Hepatocyte (in vitro differentiated cells): Measurements from ENCODE around the gene TMEM182. TPM values are rescaled to one million over a fixed set of nuclear protein-coding genes. Genes with fewer than 3 reads are reported as not detected.
A peak's percentile ranks its signal among the peaks of the same experiment; 100 is the strongest.

ENCODE experiments used
- DNase-seq: peaks from one replicate; pipeline ENCODE4 v3.0.0-alpha.2; 2016; ENCODE audit warnings: low spot score
- H2AFZ ChIP-seq: fragments of 200-600 bp; sonication (generic); 2 replicates; pipeline ENCODE4 v1.6.0; 2016; ENCODE audit warnings: antibody characterized with exemption, mild to moderate bottlenecking
- H3K27ac ChIP-seq: fragments of 200-600 bp; sonication (generic); 2 replicates; pipeline ENCODE4 v1.5.1; 2016; ENCODE audit warnings: mild to moderate bottlenecking
- H3K27me3 ChIP-seq: fragments of 200-600 bp; sonication (generic); 2 replicates; pipeline ENCODE4 v1.6.1; 2016
- H3K36me3 ChIP-seq: fragments of 200-600 bp; sonication (generic); replicated peaks from 2 replicates; pipeline ENCODE4 v1.5.1; 2016; ENCODE audit warnings: low read depth; ENCODE audit not compliant: insufficient read depth
- H3K4me1 ChIP-seq: fragments of 200-600 bp; sonication (generic); 2 replicates; pipeline ENCODE4 v1.5.1; 2016; ENCODE audit warnings: mild to moderate bottlenecking, moderate library complexity; ENCODE audit not compliant: insufficient read depth
- H3K4me2 ChIP-seq: fragments of 200-600 bp; sonication (generic); 2 replicates; pipeline ENCODE4 v1.6.0; 2016
- H3K4me3 ChIP-seq: fragments of 200-600 bp; sonication (generic); 2 replicates; pipeline ENCODE4 v1.5.1; 2016; ENCODE audit warnings: mild to moderate bottlenecking
- H3K79me2 ChIP-seq: fragments of 200-600 bp; sonication (generic); 2 replicates; pipeline ENCODE4 v1.6.0; 2017; ENCODE audit warnings: mild to moderate bottlenecking
- H3K9me2 ChIP-seq: fragments of 200-600 bp; sonication (generic); replicated peaks from 2 replicates; pipeline ENCODE4 v1.6.0; 2017; ENCODE audit warnings: mild to moderate bottlenecking; ENCODE audit not compliant: insufficient read depth
- H3K9me3 ChIP-seq: fragments of 200-600 bp; sonication (generic); 2 replicates; pipeline ENCODE4 v1.5.1; 2016; ENCODE audit warnings: low read depth, mild to moderate bottlenecking
- H4K20me1 ChIP-seq: fragments of 200-600 bp; sonication (generic); 2 replicates; pipeline ENCODE4 v1.6.0; 2016; ENCODE audit warnings: mild to moderate bottlenecking; ENCODE audit not compliant: insufficient read depth, poor library complexity, severe bottlenecking
- CTCF ChIP-seq: fragments of 200-600 bp; sonication (generic); IDR thresholded peaks from 2 replicates; pipeline ENCODE4 v1.5.1; 2016; ENCODE audit warnings: antibody characterized with exemption, mild to moderate bottlenecking; ENCODE audit not compliant: poor library complexity
- EZH2 ChIP-seq: fragments of 200-600 bp; sonication (generic); IDR thresholded peaks from 2 replicates; pipeline ENCODE4 v1.6.1; 2016; ENCODE audit warnings: antibody characterized with exemption, mild to moderate bottlenecking, borderline replicate concordance
- EZH2phosphoT487 ChIP-seq: fragments of 200-600 bp; sonication (generic); IDR thresholded peaks from one replicate; pipeline ENCODE4 v1.6.1; 2018; ENCODE audit warnings: antibody characterized with exemption, mild to moderate bottlenecking, low read depth, moderate library complexity; ENCODE audit not compliant: unreplicated experiment, severe bottlenecking
- WGBS: methylation state at CpG from one replicate; pipeline ENCODE4 v1.1.6; 2016; ENCODE audit warnings: low lambda C conversion rate; ENCODE audit errors: missing lambda C conversion rate; 5-methylcytosine and 5-hydroxymethylcytosine counted together
- polyA plus RNA-seq: library from polyadenylated mRNA; unstranded; fragments of >200 nt; fragmentation: Nextera tagmentation; extraction: Ambion mirVana; gene quantifications from 2 replicates; pipeline ENCODE4 v1.2.1, GENCODE V29; 2016
- total RNA-seq: library from RNA; depleted of rRNA; stranded (reverse); fragments of >200 nt; gene quantifications from 2 replicates; pipeline ENCODE4 v1.2.3, GENCODE V29; 2014

TMEM182 gene
- total and polyA plus RNA-seq, 2 experiments from 2014 or later, result 3.3 to 5.1 TPM

GRCh38 chr2:102850888-102851287 is 89.1 kb downstream of the TMEM182 start:
- Histone ChIP-seq H3K79me2 (no peaks in the 10 kb centered on the region), H3K36me3 (no peaks in the 10 kb centered on the region), H3K27me3 (no peaks in the 10 kb centered on the region), H3K9me2 (no peaks in the 10 kb centered on the region), H3K4me3 (no peak overlapping the region), H3K4me1 (peaks cover 5% of the 10 kb centered on the region), H3K4me2 (peak overlapping the region; percentile 52), H3K9me3 (no peaks in the 10 kb centered on the region), H4K20me1 (no peaks in the 10 kb centered on the region), H2AFZ (no peak overlapping the region), H3K27ac (no peak overlapping the region)
- no peak for TF ChIP-seq CTCF
- no peak for TF ChIP-seq EZH2
- TF ChIP-seq EZH2phosphoT487, result no peak
- DNase-seq, result no peak
- WGBS, result 55% methylated on average over 6 of the region's 6 CpGs

GRCh38 chr2:102852867-102853266 is 91.0 kb downstream of the TMEM182 start:
- Histone ChIP-seq H3K9me2 (no peaks in the 10 kb centered on the region), H3K4me1 (peaks cover 5% of the 10 kb centered on the region), H4K20me1 (no peaks in the 10 kb centered on the region), H3K27ac (no peak overlapping the region), H3K9me3 (no peaks in the 10 kb centered on the region), H3K79me2 (no peaks in the 10 kb centered on the region), H3K4me2 (no peak overlapping the region), H3K4me3 (no peak overlapping the region), H3K36me3 (no peaks in the 10 kb centered on the region), H3K27me3 (no peaks in the 10 kb centered on the region), H2AFZ (no peak overlapping the region)
- DNase-seq, result no peak
- TF ChIP-seq EZH2phosphoT487 (no peak), EZH2 (no peak), CTCF (no peak)
- WGBS, result 86% methylated on average over 3 of the region's 3 CpGs

Other genes with a start within 250 kb of the TMEM182 start
- 2.1 and 2.7 TPM in 2 replicates for gene SLC9A2, start 142.5 kb upstream of the TMEM182 start, total RNA-seq
- 0.52 and 1.1 TPM in 2 replicates for gene SLC9A2, start 142.5 kb upstream of the TMEM182 start, polyA plus RNA-seq